RPMI8226 (cell line): Measurements from ENCODE around the gene ZCCHC17.
"Not testable (repeated sequence)": the region's sequence is repeated elsewhere in the genome, so short reads cannot be mapped to it uniquely, and the experiment has no call there.

Experiments
- DNase-seq: peaks from one replicate; pipeline ENCODE4 v3.0.0-alpha.2; 2015

ZCCHC17 gene

DNA sequence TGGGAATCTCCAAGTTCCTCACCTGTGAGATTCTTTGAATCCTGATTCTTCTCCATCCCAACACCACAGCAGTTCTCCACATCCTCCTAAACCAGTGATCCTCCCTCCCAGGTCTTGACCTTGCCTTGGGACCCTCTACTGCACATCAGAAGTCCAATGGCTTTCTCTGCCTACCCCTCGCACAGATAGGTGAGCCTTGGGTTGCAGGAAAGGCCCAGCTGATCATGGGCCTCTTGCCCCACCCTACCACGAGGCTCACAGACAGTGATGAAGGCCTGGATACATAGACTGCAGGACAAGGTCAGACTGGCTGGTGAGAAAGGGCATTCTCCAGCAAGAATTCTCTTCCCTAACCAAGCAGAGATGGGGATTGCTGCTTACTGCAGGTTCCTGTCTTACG is 75.2 kb downstream of the ZCCHC17 start:
- DNase-seq: no peak

- no peak for DNase-seq
Measured at GRCh38 chr1:31372751-31373055, 75.9 kb downstream of the ZCCHC17 start.

DNA sequence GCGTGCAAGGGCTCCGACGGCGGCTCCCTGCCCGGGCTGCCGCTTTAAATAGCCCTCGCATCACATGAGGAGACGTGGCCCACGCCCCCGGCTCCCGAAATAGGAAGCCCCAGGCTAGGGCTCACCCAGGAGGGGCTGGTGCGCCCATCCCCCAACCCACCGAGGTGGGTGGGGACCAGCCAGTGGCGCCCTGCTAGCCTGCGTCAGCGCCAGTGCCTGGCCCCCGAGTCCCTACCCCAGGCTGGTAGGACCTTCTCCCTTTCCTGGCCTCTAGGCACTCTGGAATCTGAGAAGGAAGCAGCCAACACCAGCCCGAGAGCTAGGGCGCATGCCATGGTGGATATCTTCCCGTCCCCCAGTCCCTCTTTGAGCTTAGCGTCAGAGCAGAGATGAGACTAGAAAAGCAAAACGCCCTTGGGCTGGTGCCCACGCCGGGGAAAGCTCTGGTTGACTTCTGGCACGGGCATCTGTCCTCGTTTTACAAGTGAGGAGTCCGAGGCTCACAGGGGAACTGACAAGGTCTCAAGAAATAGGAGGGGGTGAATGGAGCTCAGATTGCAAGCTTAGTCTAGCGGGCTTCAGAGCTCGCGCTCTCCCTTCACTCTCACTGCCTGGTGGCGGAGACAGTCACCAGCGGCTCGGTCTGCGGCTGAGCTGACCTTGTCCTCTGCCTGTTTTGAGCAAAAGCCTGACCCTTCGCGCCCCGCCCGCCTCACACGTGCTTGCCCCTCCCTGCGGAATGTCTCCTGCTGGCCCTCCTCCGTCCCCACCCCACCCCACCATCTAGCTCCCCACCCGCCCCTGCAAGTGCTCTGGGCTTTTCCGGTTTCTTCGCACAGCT is 76.4 kb downstream of the ZCCHC17 start, which contains the start of gene FABP3:
TSS of gene FABP3 (minus strand) at position 21 of the 841 bp plus-strand sequence. CDS start 62 bp downstream, outside the sequence.
- DNase-seq: no peak

- no peak for DNase-seq
Measured at GRCh38 chr1:31373897-31374486, 77.2 kb downstream of the ZCCHC17 start.

DNA sequence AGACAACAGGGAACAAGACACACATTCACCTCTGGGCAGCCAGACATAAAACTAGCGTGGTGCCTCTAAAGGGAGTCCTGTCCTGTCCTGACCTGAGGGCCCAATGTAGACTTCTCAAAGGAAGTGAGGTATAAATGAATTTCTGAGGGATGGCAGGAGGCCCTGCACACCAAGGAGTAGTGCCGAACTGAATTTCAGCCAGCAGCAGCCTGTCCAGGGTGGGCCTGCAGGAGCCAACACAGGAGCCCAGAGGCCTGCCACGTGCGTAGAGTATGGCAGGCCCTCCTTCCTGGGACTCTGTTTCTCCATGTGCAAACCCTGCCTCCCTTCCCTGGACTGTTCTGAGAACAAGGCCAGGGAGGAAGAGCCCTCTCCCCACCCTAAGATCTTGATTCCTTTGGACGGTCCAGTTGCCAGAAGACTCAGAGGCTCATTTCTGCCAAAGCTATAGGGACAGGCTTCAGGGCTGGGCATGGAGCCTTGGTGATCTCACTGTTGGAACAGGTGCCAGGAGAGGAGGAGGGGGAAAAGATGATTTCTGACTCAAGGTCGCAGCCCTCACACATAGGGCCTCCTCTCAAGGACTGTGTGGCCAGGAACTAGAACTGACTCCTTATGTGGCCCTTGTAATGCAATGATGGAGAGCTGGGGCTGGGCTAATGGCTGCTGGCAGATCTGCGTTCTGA is 77.8 kb downstream of the ZCCHC17 start:
- DNase-seq: no peak

DNA sequence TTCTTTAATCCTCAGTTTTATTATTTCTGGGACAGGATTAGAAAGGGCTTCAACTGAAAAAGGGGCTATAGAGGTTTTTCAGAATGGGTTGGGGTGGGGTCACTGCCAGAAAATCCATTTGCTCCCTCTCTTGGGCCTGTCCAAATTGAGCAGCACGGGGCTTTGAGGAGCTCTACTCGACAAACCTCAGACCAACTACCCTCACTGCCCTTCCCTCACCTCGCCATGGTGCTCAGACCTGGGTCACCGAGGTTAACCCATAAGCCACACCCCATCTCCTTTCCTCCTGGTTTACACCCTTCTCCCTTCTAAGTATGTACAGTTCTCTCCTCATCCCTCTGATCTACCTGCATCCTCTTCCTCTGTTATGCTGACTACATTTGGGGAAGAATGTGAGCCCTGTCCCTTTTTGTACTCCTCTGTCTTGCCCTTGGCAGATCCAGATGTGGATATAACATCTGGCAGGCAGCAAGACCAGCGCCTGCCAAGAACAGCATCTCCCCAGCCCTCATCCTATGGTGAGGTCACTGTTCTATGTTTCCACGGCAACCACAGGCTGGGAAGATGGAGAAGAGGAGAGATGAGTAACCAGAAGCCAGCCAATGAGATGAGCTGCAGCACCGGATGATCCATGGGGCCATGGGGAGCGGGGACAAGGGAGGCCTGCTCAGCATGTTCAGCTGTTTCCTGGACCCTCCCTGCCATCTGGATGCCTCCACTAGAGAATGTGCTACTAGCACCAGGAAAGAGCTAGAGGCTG is 79.7 kb downstream of the ZCCHC17 start:
- DNase-seq: no peak

GRCh38 chr1:31377364-31377863 is 80.6 kb downstream of the ZCCHC17 start:
- no peak for DNase-seq

DNA sequence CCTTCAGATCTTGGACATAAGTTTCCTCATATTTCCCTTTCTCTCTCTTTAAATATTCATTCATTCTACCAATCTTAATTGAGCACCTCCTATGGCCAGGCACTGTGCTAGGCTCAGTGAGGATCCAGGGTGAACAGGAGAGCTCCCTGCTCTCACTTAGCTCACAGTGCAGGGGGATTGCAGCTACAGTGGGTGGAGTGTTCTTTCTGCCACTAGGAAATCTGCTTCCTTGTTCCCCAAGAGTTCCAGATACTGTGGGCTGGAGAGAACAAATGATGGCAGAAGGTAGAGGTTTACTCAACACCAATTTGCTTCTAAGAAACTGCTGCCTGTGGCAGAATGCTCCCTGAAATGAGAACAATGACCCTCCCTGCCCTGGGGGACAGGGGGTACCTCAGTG is 81.2 kb downstream of the ZCCHC17 start:
- DNase-seq: no peak

GRCh38 chr1:31380181-31380580 is 83.3 kb downstream of the ZCCHC17 start:
- DNase-seq: no peak

DNA sequence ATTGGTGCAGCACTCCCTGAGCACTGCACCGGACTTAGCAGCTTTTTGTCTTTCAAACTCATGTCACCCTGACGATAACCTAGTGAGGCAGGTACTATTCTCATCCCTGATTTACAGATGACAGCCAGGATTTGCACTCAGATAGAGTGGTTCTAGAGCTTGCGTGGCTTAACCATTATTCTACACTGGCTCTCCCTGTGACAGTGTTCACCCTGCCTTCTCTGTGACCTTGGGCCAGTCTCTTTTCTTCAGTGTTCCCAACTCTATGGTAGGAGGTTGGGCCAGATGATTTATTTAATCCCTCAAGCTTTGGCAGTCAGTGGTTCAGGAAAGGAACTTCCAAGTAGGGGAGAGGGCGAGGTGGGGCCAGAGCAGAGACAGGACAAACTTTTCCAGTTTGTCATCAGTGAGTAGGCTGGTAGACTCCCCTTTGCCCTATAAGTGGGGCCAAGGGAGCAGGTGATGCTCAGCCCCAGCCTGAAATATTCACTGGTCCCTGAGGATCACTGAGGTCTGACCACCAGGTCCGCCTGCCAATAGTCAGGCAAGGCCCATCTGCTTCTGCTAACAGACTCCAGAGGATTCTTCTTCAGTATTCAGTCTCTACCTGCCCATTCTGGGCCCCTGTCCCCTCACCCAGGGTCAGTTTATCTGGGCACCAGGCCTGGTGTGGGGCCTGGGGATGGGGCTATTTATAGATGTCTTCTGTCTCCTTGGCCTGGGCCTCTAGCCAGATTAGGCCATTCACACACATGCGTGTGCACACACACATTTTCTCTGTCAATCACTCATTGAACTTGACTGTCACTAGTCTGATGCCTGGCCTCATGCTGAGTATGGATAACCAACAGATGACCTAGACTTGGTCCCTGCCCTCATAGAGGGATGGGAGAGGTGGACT is 84.8 kb downstream of the ZCCHC17 start:
- no peak for DNase-seq

GRCh38 chr1:31382379-31382989 is 85.7 kb downstream of the ZCCHC17 start:
- DNase-seq: no peak

- no peak for DNase-seq
Measured at GRCh38 chr1:31383967-31384366, 87.1 kb downstream of the ZCCHC17 start.

GRCh38 chr1:31386576-31387243 is 89.9 kb downstream of the ZCCHC17 start:
- DNase-seq: not testable (repeated sequence)

DNA sequence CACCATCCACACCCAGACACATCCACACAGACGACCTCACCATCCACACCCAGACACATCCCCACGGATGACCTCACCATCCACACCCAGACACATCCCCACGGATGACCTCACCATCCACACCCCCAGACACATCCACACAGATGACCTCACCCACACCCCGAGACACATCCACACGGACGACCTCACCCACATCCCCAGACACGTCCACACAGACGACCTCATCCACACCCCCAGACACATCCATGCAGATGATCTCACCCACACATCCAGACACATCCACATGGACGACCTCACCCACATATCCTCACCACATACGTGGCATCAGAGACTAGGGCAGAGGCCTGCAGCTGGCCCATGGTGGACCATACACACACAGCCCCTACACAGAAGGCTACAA is 90.8 kb downstream of the ZCCHC17 start:
- no peak for DNase-seq

GRCh38 chr1:31389616-31390015 is 92.8 kb downstream of the ZCCHC17 start:
- no peak for DNase-seq

DNA sequence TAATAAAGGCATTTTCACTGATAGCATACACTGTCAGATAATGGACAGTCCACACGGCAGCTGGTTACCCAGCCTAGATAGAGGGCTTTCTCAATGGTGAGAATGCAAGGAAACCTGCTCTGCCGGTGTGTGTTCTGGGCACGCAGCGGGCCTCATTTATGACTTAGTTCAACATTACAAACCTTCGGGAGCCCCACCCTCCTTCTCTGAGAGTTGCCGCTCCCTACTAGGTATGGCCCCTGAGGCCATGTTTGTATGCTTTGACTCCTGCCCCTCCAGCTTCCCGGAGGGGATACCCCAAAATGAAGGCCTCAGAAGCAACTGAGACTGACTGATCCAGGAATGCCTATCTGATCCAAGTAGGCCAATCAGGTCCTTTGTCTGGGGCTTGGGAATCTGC is 93.2 kb downstream of the ZCCHC17 start:
- no peak for DNase-seq

DNA sequence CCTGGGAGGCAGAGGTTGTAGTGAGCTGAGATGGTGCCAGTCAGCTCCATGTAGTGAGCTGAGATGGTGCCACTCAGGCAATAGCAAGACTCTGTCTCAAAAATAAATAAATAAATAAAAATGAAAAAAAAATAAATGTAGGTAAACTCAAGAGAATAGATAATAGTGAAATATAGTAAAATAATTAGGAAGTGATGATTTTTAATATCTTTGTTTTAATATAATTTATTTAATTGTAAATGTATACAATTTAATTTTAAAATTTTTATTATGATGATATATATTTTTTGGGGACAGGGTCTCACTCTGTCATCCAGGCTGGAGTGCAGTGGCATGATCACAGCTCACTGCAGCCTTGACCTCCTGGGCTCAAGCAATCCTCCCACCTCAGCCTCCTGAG is 96.6 kb downstream of the ZCCHC17 start:
- DNase-seq: no peak

DNA sequence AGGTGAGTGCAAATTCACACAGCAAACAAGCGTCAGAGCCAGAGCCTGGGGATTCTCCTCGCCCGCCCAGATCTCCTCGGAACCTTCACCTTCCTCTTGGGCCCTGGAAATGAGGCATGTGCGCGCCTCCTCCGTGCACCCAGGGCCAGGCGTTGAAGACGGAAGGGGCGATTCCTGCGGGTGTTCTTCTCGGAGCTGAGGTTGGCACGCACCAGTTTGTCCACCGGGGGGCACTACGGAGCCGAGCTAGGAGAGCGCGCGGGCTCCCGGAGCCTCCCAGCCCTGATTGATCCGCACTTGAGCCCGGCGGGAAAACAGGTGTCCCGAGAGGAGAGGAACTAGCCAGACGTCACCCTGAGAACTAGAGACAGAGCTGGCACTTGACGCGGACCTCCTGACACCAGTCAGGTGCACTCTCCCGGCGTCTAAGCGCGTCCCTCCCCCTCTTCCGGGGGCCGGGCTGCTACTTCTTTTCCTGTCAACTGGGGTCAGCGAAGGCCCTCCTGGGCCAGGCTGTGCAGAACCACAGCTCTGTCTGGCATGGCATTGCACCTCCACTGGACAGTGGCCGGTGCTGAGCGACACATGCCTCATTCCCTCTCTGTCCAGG is 97.9 kb downstream of the ZCCHC17 start:
- DNase-seq: peak; percentile 95

- no peak for DNase-seq
Measured at GRCh38 chr1:31396633-31397351, 100.0 kb downstream of the ZCCHC17 start.
